C1 segment of cervical spinal cord (tissue), 14 donors: ENCODE measurements around the gene ADAMTS20.
A peak's percentile ranks its signal among the peaks of the same experiment; 100 is the strongest.

Source experiments
- DNase-seq, 14 donors: peaks; one replicate each; lab custom pipeline; 2025; lab: John Stamatoyannopoulos, UW

ADAMTS20 gene

GRCh38 chr12:43480591-43480990, 71.4 kb downstream of the ADAMTS20 start:
- DNase-seq, result no peak

- DNase-seq, result no peak
Observed at GRCh38 chr12:43462741-43463140, 89.3 kb downstream of the ADAMTS20 start.

- DNase-seq, result no peak
Observed at GRCh38 chr12:43462080-43462479, 89.9 kb downstream of the ADAMTS20 start.

GRCh38 chr12:43459285-43459684, 92.7 kb downstream of the ADAMTS20 start:
- no peak for DNase-seq

GRCh38 chr12:43453761-43454160, 98.2 kb downstream of the ADAMTS20 start:
- DNase-seq, result no peak

GRCh38 chr12:43444940-43445564, 107.0 kb downstream of the ADAMTS20 start:
- DNase-seq, result peak in 3 of 14 donors; percentile 0 to 1 (median 1)

GRCh38 chr12:43436597-43436996, 115.4 kb downstream of the ADAMTS20 start:
- no peak for DNase-seq

- no peak for DNase-seq
Observed at GRCh38 chr12:43434614-43435013, 117.4 kb downstream of the ADAMTS20 start.

- DNase-seq, result no peak
Observed at GRCh38 chr12:43428088-43428600, 123.9 kb downstream of the ADAMTS20 start.

GRCh38 chr12:43425361-43425760, 126.6 kb downstream of the ADAMTS20 start:
- DNase-seq, result no peak

GRCh38 chr12:43416981-43417380, 135.0 kb downstream of the ADAMTS20 start:
- no peak for DNase-seq

GRCh38 chr12:43407816-43408645, 144.0 kb downstream of the ADAMTS20 start:
- DNase-seq, result no peak

- DNase-seq, result no peak
Observed at GRCh38 chr12:43406801-43407200, 145.2 kb downstream of the ADAMTS20 start.

- no peak for DNase-seq
Observed at GRCh38 chr12:43402436-43402835, 149.6 kb downstream of the ADAMTS20 start.

GRCh38 chr12:43401096-43401495, 150.9 kb downstream of the ADAMTS20 start:
- no peak for DNase-seq

- no peak for DNase-seq
Observed at GRCh38 chr12:43396671-43397070, 155.3 kb downstream of the ADAMTS20 start.

GRCh38 chr12:43392116-43392515, 159.9 kb downstream of the ADAMTS20 start:
- no peak for DNase-seq

GRCh38 chr12:43381879-43382278, 170.1 kb downstream of the ADAMTS20 start:
- no peak for DNase-seq

GRCh38 chr12:43378448-43378847, 173.6 kb downstream of the ADAMTS20 start:
- no peak for DNase-seq

- DNase-seq, result no peak
Observed at GRCh38 chr12:43370263-43370662, 181.7 kb downstream of the ADAMTS20 start.

GRCh38 chr12:43362910-43363694, 188.9 kb downstream of the ADAMTS20 start:
- DNase-seq, result no peak
